Neural progenitor cell (in vitro differentiated cells): ENCODE results near the gene PRSS36.

Source experiments
- CTCF ChIP-seq: fragments of 200-600 bp; sonication (generic); IDR thresholded peaks from 2 replicates; pipeline ENCODE4 v1.5.1; 2017; ENCODE audit warnings: antibody characterized with exemption, mild to moderate bottlenecking
- EZH2phosphoT487 ChIP-seq: fragments of 200-600 bp; sonication (generic); IDR thresholded peaks from 2 replicates; pipeline ENCODE4 v1.6.1; 2017; ENCODE audit warnings: antibody characterized with exemption

- TF ChIP-seq CTCF: no peak
- no peak for TF ChIP-seq EZH2phosphoT487
These were observed 32.3 kb downstream of the PRSS36 start, which contains the start of gene KAT8 for GRCh38 chr16:31117384-31118222.
